CD4-positive, alpha-beta memory T cell (primary cell): ENCODE results near the gene ADAM19. TPM values are rescaled to one million over a fixed set of nuclear protein-coding genes. Genes with fewer than 3 reads are reported as not detected.
A peak's percentile ranks its signal among the peaks of the same experiment; 100 is the strongest.

Source experiments
- CTCF ChIA-PET: fragments of 350-600 bp; sonication (Branson Sonifier 250); formaldehyde crosslinking; loops from one replicate; lab custom pipeline; 2021; ENCODE audit warnings: inconsistent platforms; ENCODE audit not compliant: partially characterized antibody; lab: Charles Lee
- POLR2A ChIA-PET: fragments of 350-600 bp; sonication (Branson Sonifier 250); formaldehyde crosslinking; loops from one replicate; lab custom pipeline; 2021; ENCODE audit not compliant: partially characterized antibody; lab: Charles Lee
- DNase-seq, 5 donors: peaks; one replicate each; pipeline versions ENCODE4 v3.0.0 to v3.0.0-alpha.2; 2020 to 2022; ENCODE audit warnings: mixed read lengths in 1 of 5
- H3K27ac ChIP-seq: one replicate; pipeline ENCODE4 v1.7.0; 2013; ENCODE audit warnings: low read depth, low read length
- H3K27me3 ChIP-seq: 2 replicates; pipeline ENCODE4 v1.7.0; 2013; ENCODE audit warnings: mild to moderate bottlenecking, low read length, moderate library complexity; ENCODE audit not compliant: insufficient read depth
- H3K36me3 ChIP-seq: 2 replicates; pipeline ENCODE4 v1.7.0; 2013; ENCODE audit warnings: mild to moderate bottlenecking, low read length, moderate library complexity; ENCODE audit not compliant: insufficient read depth
- H3K4me1 ChIP-seq: 2 replicates; pipeline ENCODE4 v1.7.0; 2013; ENCODE audit warnings: mild to moderate bottlenecking, low read length, moderate library complexity; ENCODE audit not compliant: insufficient read depth
- H3K4me3 ChIP-seq, 2 donors: one replicate each; pipeline ENCODE4 v1.7.0; 2013; ENCODE audit warnings: low read length in 2 of 2, mild to moderate bottlenecking in 1 of 2
- H3K9me3 ChIP-seq, 2 donors: one replicate each; pipeline ENCODE4 v1.7.0; 2013; ENCODE audit warnings: low read length in 2 of 2, control low read depth in 1 of 2; ENCODE audit not compliant: control insufficient read depth in 1 of 2
- H3K27ac Mint-ChIP-seq, 7 donors: one replicate each; pipeline ENCODE4 v1.8.0; 2020 to 2021; ENCODE audit warnings: mixed read lengths in 7 of 7, mild to moderate bottlenecking in 6 of 7, inconsistent platforms in 3 of 7, moderate library complexity in 3 of 7
- H3K27me3 Mint-ChIP-seq, 2 donors: one replicate each; pipeline ENCODE4 v1.8.0; 2020 to 2021; ENCODE audit warnings: mixed read lengths in 2 of 2
- H3K36me3 Mint-ChIP-seq, 2 donors: one replicate each; pipeline ENCODE4 v1.8.0; 2020 to 2021; ENCODE audit warnings: mixed read lengths in 2 of 2, inconsistent platforms in 1 of 2, mild to moderate bottlenecking in 1 of 2
- H3K4me1 Mint-ChIP-seq, 4 donors: one replicate each; pipeline ENCODE4 v1.8.0; 2020 to 2021; ENCODE audit warnings: mixed read lengths in 4 of 4, mild to moderate bottlenecking in 1 of 4
- H3K4me3 Mint-ChIP-seq, 8 donors: one replicate each; pipeline ENCODE4 v1.8.0; 2020 to 2021; ENCODE audit warnings: mixed read lengths in 8 of 8, mild to moderate bottlenecking in 7 of 8, moderate library complexity in 6 of 8, inconsistent platforms in 3 of 8
- H3K9me3 Mint-ChIP-seq, 8 donors: one replicate each; pipeline ENCODE4 v1.8.0; 2020 to 2021; ENCODE audit warnings: mixed read lengths in 8 of 8, mild to moderate bottlenecking in 5 of 8, inconsistent platforms in 3 of 8, moderate library complexity in 1 of 8
- intact Hi-C: fragments of 100-400 bp; cut with micrococcal nuclease; formaldehyde crosslinking; loops from one replicate; pipeline ENCODE4 v1.15.1; 2023
- polyA plus RNA-seq, 2 donors: library from polyadenylated mRNA; unstranded; fragments of 300-500 nt; fragmentation: Illumina TruSeq; gene quantifications; one replicate each; pipeline ENCODE4 v1.2.3, GENCODE V29; 2021
- total RNA-seq, 2 experiments: library from RNA; stranded (reverse); gene quantifications; one replicate each; pipeline ENCODE4 v1.2.3, GENCODE V29; 2021

The ADAM19 gene
- total and polyA plus RNA-seq, 4 experiments from 2014 or later = 1.9 to 33.9 (median 28.0) TPM

- Histone ChIP-seq H3K4me1 (peaks cover 39% of the 10 kb centered on the region), H3K36me3 (no peaks in the 10 kb centered on the region), H3K27ac (no peak overlapping the region), H3K27me3 (no peaks in the 10 kb centered on the region), H3K4me3 (no peak overlapping the region), H3K9me3 (no peaks in the 10 kb centered on the region)
- no peak for DNase-seq
- no peaks in the 10 kb centered on the region for H3K27me3 Mint-ChIP-seq
- POLR2A ChIA-PET = interaction anchor here (0.8 to 13.4 kb wide), 4 partner anchors 20 to 37 kb away, joined by 3 to 220 read pairs (median 3); no protein-coding TSS in a partner anchor
- H3K27ac Mint-ChIP-seq = peak overlapping the region; percentile 8 to 83 (median 61)
- no peaks in the 10 kb centered on the region for H3K9me3 Mint-ChIP-seq
- peaks cover 0 to 11% of the 10 kb centered on the region in 2 donors for H3K36me3 Mint-ChIP-seq
- intact Hi-C loops = loop anchor here (5.0 kb wide), 1 partner anchor 76 kb away; the partner anchor contains the start of gene SOX30
- H3K4me1 Mint-ChIP-seq = peaks cover 18 to 73% (median 36%) of the 10 kb centered on the region in 4 donors
- CTCF ChIA-PET = interaction anchor here (0.6 to 1.4 kb wide), 7 partner anchors 11 to 105 kb away, joined by 3 to 4 read pairs (median 3); no protein-coding TSS in a partner anchor
- peak overlapping the region in 7 of 8 donors; percentile 37 to 90 (median 89) for H3K4me3 Mint-ChIP-seq
Observed at GRCh38 chr5:157576678-157577077, 1.1 kb upstream of the ADAM19 start.

- Histone ChIP-seq H3K4me1 (peaks cover 59% of the 10 kb centered on the region), H3K27ac (peak overlapping the region; percentile 73), H3K27me3 (no peaks in the 10 kb centered on the region), H3K9me3 (no peaks in the 10 kb centered on the region), H3K4me3 (peak overlapping the region; percentile 82 to 95), H3K36me3 (no peaks in the 10 kb centered on the region)
- H3K27me3 Mint-ChIP-seq = no peaks in the 10 kb centered on the region
- H3K36me3 Mint-ChIP-seq = peaks cover 8 to 27% of the 10 kb centered on the region in 2 donors
- ChIA-PET POLR2A (interaction anchor here (0.7 to 13.4 kb wide), 10 partner anchors 10 to 168 kb away, joined by 3 to 220 read pairs (median 4); no protein-coding TSS in a partner anchor), CTCF (interaction anchor here (1.1 to 1.8 kb wide), 4 partner anchors 16 to 94 kb away, joined by 3 to 11 read pairs (median 6); no protein-coding TSS in a partner anchor)
- intact Hi-C loops = loop anchor here (1.0 to 5.0 kb wide), 3 partner anchors 28 to 78 kb away; partner anchors contain the start of gene SOX30
- peak overlapping the region; percentile 94 to 100 (median 98) for H3K4me3 Mint-ChIP-seq
- no peaks in the 10 kb centered on the region for H3K9me3 Mint-ChIP-seq
- peak; percentile 38 to 52 (median 42) for DNase-seq
- peak overlapping the region; percentile 89 to 98 (median 95) for H3K27ac Mint-ChIP-seq
- H3K4me1 Mint-ChIP-seq = peaks cover 35 to 83% (median 53%) of the 10 kb centered on the region in 4 donors
Observed at GRCh38 chr5:157574456-157575380, 857 bp downstream of the ADAM19 start.

- Histone ChIP-seq H3K4me3 (peak overlapping the region; percentile 31 to 33), H3K9me3 (no peaks in the 10 kb centered on the region), H3K4me1 (peaks cover 80% of the 10 kb centered on the region), H3K36me3 (peaks cover 14% of the 10 kb centered on the region), H3K27me3 (no peaks in the 10 kb centered on the region), H3K27ac (peak overlapping the region; percentile 58)
- Mint-ChIP-seq H3K36me3 (peaks cover 35 to 54% of the 10 kb centered on the region in 2 donors), H3K27me3 (no peaks in the 10 kb centered on the region), H3K9me3 (no peaks in the 10 kb centered on the region), H3K27ac (peak overlapping the region; percentile 86 to 97 (median 91)), H3K4me3 (peak overlapping the region; percentile 82 to 100 (median 96)), H3K4me1 (peaks cover 48 to 91% (median 70%) of the 10 kb centered on the region in 4 donors)
- peak; percentile 41 to 73 (median 51) for DNase-seq
- CTCF ChIA-PET = interaction anchor here (1.0 to 3.2 kb wide), 9 partner anchors 8 to 139 kb away, joined by 3 to 22 read pairs (median 4); no protein-coding TSS in a partner anchor
- intact Hi-C loops = loop anchor here (1.0 to 2.0 kb wide), 2 partner anchors 19 to 30 kb away; no protein-coding TSS in a partner anchor
- POLR2A ChIA-PET = interaction anchor here (0.7 to 13.4 kb wide), 15 partner anchors 9 to 429 kb away, joined by 3 to 220 read pairs (median 6); partner anchors contain the start of gene MED7
Observed at GRCh38 chr5:157571357-157571827, 4.2 kb downstream of the ADAM19 start.

- intact Hi-C loops = loop anchor here (1.0 to 2.0 kb wide), 2 partner anchors 18 to 29 kb away; no protein-coding TSS in a partner anchor
- Histone ChIP-seq H3K27ac (peak overlapping the region; percentile 58), H3K36me3 (peaks cover 14% of the 10 kb centered on the region), H3K4me3 (peak overlapping the region in 1 of 2 donors; percentile 33), H3K27me3 (no peaks in the 10 kb centered on the region), H3K4me1 (peaks cover 75% of the 10 kb centered on the region), H3K9me3 (no peaks in the 10 kb centered on the region)
- H3K27me3 Mint-ChIP-seq = no peaks in the 10 kb centered on the region
- H3K4me3 Mint-ChIP-seq = peak overlapping the region; percentile 82 to 100 (median 96)
- DNase-seq = no peak
- H3K9me3 Mint-ChIP-seq = no peaks in the 10 kb centered on the region
- H3K36me3 Mint-ChIP-seq = peaks cover 35 to 54% of the 10 kb centered on the region in 2 donors
- H3K4me1 Mint-ChIP-seq = peaks cover 46 to 89% (median 68%) of the 10 kb centered on the region in 4 donors
- peak overlapping the region; percentile 86 to 97 (median 91) for H3K27ac Mint-ChIP-seq
- ChIA-PET POLR2A (interaction anchor here (1.1 to 13.4 kb wide), 11 partner anchors 10 to 428 kb away, joined by 4 to 220 read pairs (median 6); partner anchors contain the start of gene MED7), CTCF (interaction anchor here (1.1 to 3.2 kb wide), 10 partner anchors 8 to 148 kb away, joined by 3 to 22 read pairs (median 4); no protein-coding TSS in a partner anchor)
Observed at GRCh38 chr5:157570531-157571200, 4.9 kb downstream of the ADAM19 start.

GRCh38 chr5:157568720-157569119 is 6.9 kb downstream of the ADAM19 start:
- H3K27ac Mint-ChIP-seq = peak overlapping the region; percentile 32 to 89 (median 73)

GRCh38 chr5:157568222-157568621 is 7.4 kb downstream of the ADAM19 start:
- DNase-seq = no peak
- Histone ChIP-seq H3K9me3 (no peaks in the 10 kb centered on the region), H3K27me3 (no peaks in the 10 kb centered on the region), H3K27ac (no peak overlapping the region), H3K4me3 (no peak overlapping the region), H3K36me3 (peaks cover 23% of the 10 kb centered on the region), H3K4me1 (peaks cover 90% of the 10 kb centered on the region)
- peak overlapping the region in 2 of 8 donors; percentile 51 to 74 for H3K4me3 Mint-ChIP-seq
- H3K27me3 Mint-ChIP-seq = no peaks in the 10 kb centered on the region
- CTCF ChIA-PET = interaction anchor here (0.6 to 3.4 kb wide), 7 partner anchors 10 to 29 kb away, joined by 3 to 13 read pairs (median 5); no protein-coding TSS in a partner anchor
- peaks cover 60 to 92% (median 78%) of the 10 kb centered on the region in 4 donors for H3K4me1 Mint-ChIP-seq
- peaks cover 53 to 66% of the 10 kb centered on the region in 2 donors for H3K36me3 Mint-ChIP-seq
- H3K9me3 Mint-ChIP-seq = no peaks in the 10 kb centered on the region
- POLR2A ChIA-PET = interaction anchor here (0.6 to 13.4 kb wide), 4 partner anchors 9 to 349 kb away, joined by 3 to 220 read pairs (median 66); no protein-coding TSS in a partner anchor
- intact Hi-C loops = no loop called here
- H3K27ac Mint-ChIP-seq = peak overlapping the region in 6 of 7 donors; percentile 8 to 89 (median 68)

More at GRCh38 chr5:157568720-157569119, 6.9 kb downstream of the ADAM19 start:
- no peaks in the 10 kb centered on the region for H3K27me3 Mint-ChIP-seq
- POLR2A ChIA-PET = interaction anchor here (0.8 to 13.4 kb wide), 4 partner anchors 10 to 39 kb away, joined by 3 to 220 read pairs (median 66); no protein-coding TSS in a partner anchor
- no peaks in the 10 kb centered on the region for H3K9me3 Mint-ChIP-seq
- Histone ChIP-seq H3K27me3 (no peaks in the 10 kb centered on the region), H3K36me3 (peaks cover 23% of the 10 kb centered on the region), H3K4me1 (peaks cover 90% of the 10 kb centered on the region), H3K4me3 (no peak overlapping the region), H3K27ac (no peak overlapping the region), H3K9me3 (no peaks in the 10 kb centered on the region)
- peak overlapping the region in 6 of 8 donors; percentile 9 to 68 (median 48) for H3K4me3 Mint-ChIP-seq
- no peak for DNase-seq
- H3K4me1 Mint-ChIP-seq = peaks cover 56 to 92% (median 77%) of the 10 kb centered on the region in 4 donors
- H3K36me3 Mint-ChIP-seq = peaks cover 48 to 62% of the 10 kb centered on the region in 2 donors
- intact Hi-C loops = no loop called here
- CTCF ChIA-PET = interaction anchor here (0.6 to 3.4 kb wide), 7 partner anchors 11 to 311 kb away, joined by 3 to 13 read pairs (median 5); no protein-coding TSS in a partner anchor
